EH (cell line): ENCODE data around the gene CMYA5.

Source experiments
- DNase-seq: peaks from one replicate; pipeline ENCODE4 v3.0.0-alpha.2; 2015; ENCODE audit warnings: low read depth

Gene CMYA5

GRCh38 chr5:79834754-79835714, 145.4 kb downstream of the CMYA5 start:
- DNase-seq: no peak

- peak; percentile 15 for DNase-seq
These were observed 148.3 kb downstream of the CMYA5 start for GRCh38 chr5:79837761-79838551.

DNA sequence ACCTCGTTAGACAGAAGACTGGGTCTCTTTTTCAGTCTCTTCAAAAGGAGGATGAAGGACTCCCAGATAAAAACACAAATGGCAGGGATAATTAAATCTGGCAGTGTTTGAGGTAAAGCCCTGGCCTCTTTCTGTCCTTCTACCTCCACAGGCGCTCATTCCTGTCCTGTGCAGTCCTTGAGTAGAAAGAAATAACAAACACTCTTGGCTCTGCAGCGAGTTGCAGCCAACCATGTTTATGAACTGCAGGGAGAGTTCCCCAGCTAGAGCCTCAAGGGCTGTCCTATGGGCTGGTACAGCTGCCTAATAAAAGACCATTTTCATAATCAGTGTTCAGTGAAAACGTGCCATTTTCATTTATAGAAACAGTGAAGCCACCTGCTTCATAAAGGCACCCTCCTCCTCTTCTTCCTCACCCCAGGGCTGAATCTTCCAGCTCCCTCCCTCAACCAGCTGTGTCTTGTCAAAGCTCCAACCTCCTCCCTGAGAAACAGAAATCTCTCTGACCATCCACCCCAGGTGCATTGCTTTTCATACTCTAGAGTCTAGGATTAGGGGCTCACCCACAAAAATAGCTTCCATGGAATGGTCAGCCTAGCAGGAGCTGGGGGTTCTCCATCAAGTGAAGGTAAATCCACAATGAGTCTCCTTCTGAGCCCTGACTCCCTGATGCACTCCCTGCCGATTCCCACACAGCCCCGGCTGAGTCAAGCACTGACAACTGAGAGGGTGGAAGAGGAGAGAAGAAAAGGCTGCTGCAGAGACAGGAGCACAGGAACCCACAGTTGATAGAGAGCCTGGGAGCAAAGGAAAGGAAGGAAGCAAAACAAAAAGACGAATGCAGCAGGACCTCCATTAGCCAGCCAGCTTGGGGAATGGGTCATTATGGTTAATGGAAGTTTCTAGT, 150.7 kb downstream of the CMYA5 start:
- peak; percentile 9 for DNase-seq

GRCh38 chr5:79841172-79841571, 151.5 kb downstream of the CMYA5 start:
- DNase-seq: no peak

GRCh38 chr5:79842006-79842881, 152.6 kb downstream of the CMYA5 start:
- DNase-seq: no peak

- no peak for DNase-seq
These were observed 153.4 kb downstream of the CMYA5 start for GRCh38 chr5:79842991-79843390.

DNA sequence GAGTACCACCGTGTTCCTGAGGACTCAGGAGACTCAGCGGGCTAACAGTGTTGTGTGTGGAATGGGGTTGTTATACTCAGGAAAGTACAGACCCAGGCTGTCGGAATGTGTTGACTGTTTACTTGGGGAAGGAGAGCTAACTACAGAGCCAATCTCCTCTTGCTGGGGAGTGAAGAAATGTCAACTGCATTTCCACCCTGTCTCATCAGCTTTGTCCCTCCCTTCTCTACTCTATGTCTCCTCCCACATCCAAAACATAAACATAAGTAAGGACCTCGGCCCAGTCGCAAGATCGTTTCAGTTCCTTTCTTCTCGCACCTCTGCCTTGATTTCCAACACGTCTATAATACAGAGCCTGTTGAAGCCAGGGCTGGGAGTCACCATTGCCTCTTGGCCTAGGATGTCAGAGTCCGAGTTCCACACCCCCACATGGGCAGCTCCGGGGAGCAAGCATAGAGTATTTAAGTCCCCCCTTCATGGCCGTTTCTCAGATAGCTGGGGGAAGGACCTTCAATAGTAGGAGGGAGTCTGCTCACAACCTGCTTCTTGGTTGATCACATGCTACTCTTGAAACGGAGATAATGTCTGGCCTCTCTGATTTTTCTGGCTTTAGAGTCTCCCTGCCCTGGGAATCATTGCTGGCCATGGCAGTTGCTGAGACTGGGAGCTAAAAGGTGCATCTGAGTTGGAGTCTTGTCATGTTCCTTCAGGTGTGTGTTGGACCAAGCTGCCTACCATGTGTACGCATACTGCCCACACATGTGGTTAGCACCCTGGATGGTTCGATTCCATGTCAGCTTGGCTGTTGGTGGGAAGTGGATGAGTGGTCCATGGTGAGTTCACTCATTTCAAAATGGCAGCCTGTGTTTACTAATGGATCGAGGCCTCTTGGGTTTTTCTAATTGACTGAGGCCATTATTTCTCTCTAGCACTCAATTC, 154.1 kb downstream of the CMYA5 start:
- DNase-seq: no peak

DNA sequence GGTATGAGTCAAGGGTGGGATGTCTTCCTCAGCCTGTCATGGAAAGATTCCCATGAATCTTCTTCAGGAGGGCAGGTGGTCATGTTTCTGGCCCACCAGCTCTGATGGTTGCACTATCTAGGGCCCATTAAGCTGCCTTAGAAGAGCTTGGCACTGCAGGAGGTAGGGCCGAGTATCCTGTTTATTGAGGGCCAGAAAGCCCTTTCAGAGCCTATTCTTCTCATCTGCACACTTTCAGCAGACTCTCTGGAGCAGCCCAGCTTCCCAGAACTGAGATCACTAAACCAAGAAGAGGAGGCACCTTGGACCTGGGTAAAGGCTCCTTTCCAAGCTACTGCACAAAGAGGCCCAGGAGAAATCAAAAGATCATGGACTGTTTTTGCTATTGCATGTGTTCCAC, 154.9 kb downstream of the CMYA5 start:
- DNase-seq: no peak

DNA sequence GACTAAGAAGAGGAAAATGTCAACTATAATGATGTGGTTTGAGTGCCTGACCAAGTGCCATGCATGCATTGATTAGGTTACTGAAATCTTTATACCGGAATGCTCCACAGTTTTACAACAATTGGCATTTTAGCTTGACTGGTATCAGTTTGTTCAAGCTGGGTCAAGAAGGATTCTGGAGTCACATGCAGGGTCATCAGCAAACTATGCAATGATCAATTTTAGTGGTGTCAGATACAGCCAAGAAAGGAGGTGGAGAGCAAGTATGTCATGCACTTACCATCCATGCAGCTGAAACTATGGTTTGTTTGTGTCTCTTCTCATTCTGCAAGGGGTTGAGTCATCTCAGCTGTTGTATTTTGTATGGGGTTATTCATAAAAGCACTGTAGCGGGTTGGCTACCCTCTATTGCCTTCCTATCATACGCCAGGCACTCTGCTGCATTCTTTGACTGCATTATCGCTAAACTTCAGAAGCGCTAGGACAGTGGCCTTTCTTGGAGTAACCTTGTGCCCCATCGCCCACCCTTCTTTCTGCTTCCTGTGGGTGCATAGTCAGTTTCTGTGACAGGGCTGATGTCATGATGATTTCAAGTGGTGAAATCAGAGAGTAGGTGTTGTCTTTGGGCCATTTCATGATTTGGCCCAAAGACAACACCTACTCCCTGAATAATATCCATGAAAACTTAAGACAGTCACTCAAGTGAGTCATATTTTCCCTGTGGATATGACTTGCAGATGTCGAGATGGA, 156.0 kb downstream of the CMYA5 start:
- DNase-seq: peak; percentile 92

- DNase-seq: no peak
These were observed 156.5 kb downstream of the CMYA5 start for GRCh38 chr5:79846198-79846521.

- no peak for DNase-seq
These were observed 157.9 kb downstream of the CMYA5 start for GRCh38 chr5:79847561-79847960.

GRCh38 chr5:79849061-79849460, 159.4 kb downstream of the CMYA5 start:
- DNase-seq: no peak
